Endothelial cell of umbilical vein (primary cell): ENCODE data around the gene REM1. TPM values are rescaled to one million over a fixed set of nuclear protein-coding genes. Genes with fewer than 3 reads are reported as not detected.
"Not testable (repeated sequence)": the region's sequence is repeated elsewhere in the genome, so short reads cannot be mapped to it uniquely, and the experiment has no call there.

ENCODE experiments used
- BruUV-seq: library from RNA; stranded (reverse); fragments of 400-500 nt; replicated peaks from 2 replicates; lab custom pipeline; 2021; lab: Mats Ljungman, UMichigan
- CTCF ChIA-PET: fragments of 300-600, 350-600 bp; sonication (Branson Sonifier 250); formaldehyde crosslinking; loops from one replicate; lab custom pipeline; 2021; ENCODE audit warnings: antibody characterized with exemption, inconsistent platforms; lab: Charles Lee
- POLR2A ChIA-PET: fragments of 300-600, 350-600 bp; sonication (Branson Sonifier 250); formaldehyde crosslinking; loops from one replicate; lab custom pipeline; 2021; ENCODE audit warnings: antibody characterized with exemption, inconsistent platforms; lab: Charles Lee
- DNase-seq: peaks from one replicate; pipeline ENCODE4 v3.0.0-alpha.2; 2011; ENCODE audit warnings: low read depth, low spot score
- FAIRE-seq: peaks from 2 replicates; lab custom pipeline; 2011; peaks lifted over from hg19 to GRCh38; lab: Jason Lieb, UNC
- H2AFZ ChIP-seq: 2 replicates; pipeline ENCODE4 v1.6.0; 2012; ENCODE audit warnings: low read depth, low read length, control low read depth, inconsistent platforms
- H3K27ac ChIP-seq: 2 replicates; pipeline ENCODE4 v1.5.1; 2011; ENCODE audit warnings: low read depth, mild to moderate bottlenecking, control low read depth, low read length, moderate library complexity; ENCODE audit not compliant: insufficient read depth
- H3K27me3 ChIP-seq, 2 experiments: 2 replicates each; pipeline versions ENCODE4 v1.6.0 to v1.6.1; 2011; ENCODE audit warnings: low read length in 2 of 2, mixed read lengths in 1 of 2; ENCODE audit not compliant: control insufficient read depth in 2 of 2, insufficient read depth in 2 of 2
- H3K36me3 ChIP-seq, 2 experiments: 2 replicates in 1 of 2; 3 replicates in 1 of 2; pipeline ENCODE4 v1.5.1; 2011; ENCODE audit warnings: low read length in 2 of 2, mild to moderate bottlenecking in 1 of 2, moderate library complexity in 1 of 2; ENCODE audit not compliant: control insufficient read depth in 2 of 2, insufficient read depth in 2 of 2; ENCODE audit errors: extremely low read depth in 1 of 2
- H3K4me1 ChIP-seq: 3 replicates; pipeline ENCODE4 v1.5.1; 2011; ENCODE audit warnings: mild to moderate bottlenecking, low read length; ENCODE audit not compliant: control insufficient read depth, insufficient read depth; ENCODE audit errors: extremely low read depth
- H3K4me2 ChIP-seq: 2 replicates; pipeline ENCODE4 v1.6.1; 2011; ENCODE audit warnings: low read length, control low read depth, mixed read lengths; ENCODE audit not compliant: insufficient read depth
- H3K4me3 ChIP-seq, 3 experiments: fragments of 200-600 bp in 1 of 3; sonication (generic), shearing (Covaris generic) in 1 of 3; replicated peaks in 1 of 3; 2 replicates each; pipeline ENCODE4 v1.5.1; 2011 to 2016; ENCODE audit warnings: control low read depth in 3 of 3, low read length in 3 of 3, mild to moderate bottlenecking in 2 of 3, inconsistent platforms in 1 of 3, low read depth in 1 of 3, moderate library complexity in 1 of 3; ENCODE audit not compliant: insufficient read depth in 1 of 3
- H3K79me2 ChIP-seq: 2 replicates; pipeline ENCODE4 v1.6.0; 2012; ENCODE audit warnings: low read length, inconsistent platforms; ENCODE audit not compliant: control insufficient read depth, insufficient read depth
- H3K9ac ChIP-seq: replicated peaks from 2 replicates; pipeline ENCODE3; 2011; ENCODE audit warnings: low read length, control low read depth; ENCODE audit not compliant: insufficient read depth; ENCODE audit errors: extremely low read depth
- H3K9me1 ChIP-seq: replicated peaks from 3 replicates; pipeline ENCODE4 v1.6.0; 2011; ENCODE audit warnings: mild to moderate bottlenecking, low read length; ENCODE audit not compliant: control insufficient read depth, insufficient read depth; ENCODE audit errors: extremely low read depth
- H3K9me3 ChIP-seq: replicated peaks from 2 replicates; pipeline ENCODE4 v1.5.1; 2012; ENCODE audit warnings: low read length, inconsistent platforms; ENCODE audit not compliant: control insufficient read depth, insufficient read depth
- H4K20me1 ChIP-seq: replicated peaks from 2 replicates; pipeline ENCODE3; 2011; ENCODE audit warnings: mild to moderate bottlenecking, low read length; ENCODE audit not compliant: control insufficient read depth, insufficient read depth; ENCODE audit errors: extremely low read depth
- CTCF ChIP-seq, 2 donors: IDR thresholded peaks; 1 replicate in 1 of 2; 2 replicates in 1 of 2; pipeline ENCODE4 v1.5.1; 2011; ENCODE audit warnings: low read length in 2 of 2, mild to moderate bottlenecking in 2 of 2, moderate library complexity in 2 of 2, control low read depth in 1 of 2, inconsistent platforms in 1 of 2, low read depth in 1 of 2; ENCODE audit not compliant: insufficient read depth in 1 of 2; ENCODE audit errors: extremely low read depth in 1 of 2
- EZH2 ChIP-seq: IDR thresholded peaks from 2 replicates; pipeline ENCODE4 v1.6.1; 2012; ENCODE audit warnings: borderline replicate concordance, low read depth, mild to moderate bottlenecking, moderate library complexity, low read length, inconsistent platforms; ENCODE audit not compliant: severe bottlenecking
- FOS ChIP-seq: IDR thresholded peaks from 2 replicates; pipeline ENCODE4 v1.6.1; 2011; ENCODE audit warnings: mild to moderate bottlenecking, low read length, moderate library complexity, borderline replicate concordance; ENCODE audit not compliant: insufficient read depth
- GATA2 ChIP-seq: IDR thresholded peaks from 2 replicates; pipeline ENCODE4 v1.7.0; 2011; ENCODE audit warnings: low read depth, mild to moderate bottlenecking, moderate library complexity, mixed read lengths, low read length; ENCODE audit not compliant: insufficient read length, insufficient read depth
- JUN ChIP-seq: IDR thresholded peaks from 2 replicates; pipeline ENCODE4 v1.6.1; 2011; ENCODE audit warnings: borderline replicate concordance, low read depth; ENCODE audit not compliant: insufficient read length, insufficient read depth
- MAX ChIP-seq: IDR thresholded peaks from 2 replicates; pipeline ENCODE4 v1.6.1; 2011; ENCODE audit not compliant: insufficient read depth, insufficient read length
- MYC ChIP-seq: IDR thresholded peaks from one replicate; pipeline ENCODE4 v1.6.1; 2011; ENCODE audit warnings: mild to moderate bottlenecking, low read depth, low read length
- POLR2A ChIP-seq: IDR thresholded peaks from 2 replicates; pipeline ENCODE4 v1.6.1; 2012; ENCODE audit warnings: low read depth, mild to moderate bottlenecking, control low read depth, low read length
- POLR2AphosphoS5 ChIP-seq: IDR thresholded peaks from 2 replicates; pipeline ENCODE4 v1.6.1; 2012; ENCODE audit warnings: low read depth, mild to moderate bottlenecking, control low read depth, low read length, moderate library complexity; ENCODE audit not compliant: insufficient read depth
- dilution Hi-C: fragments of 300-500 bp; cut with MboI; formaldehyde crosslinking; loops from one replicate; pipeline ENCODE4 v1.15.0; 2019; ENCODE audit warnings: low sequenced_read_pairs; ENCODE audit not compliant: extremely low pct_ligation_motif_present
- intact Hi-C: fragments of 100-400 bp; cut with micrococcal nuclease; formaldehyde crosslinking; loops from one replicate; pipeline ENCODE4 v1.10.0; 2022
- polyA plus RNA-seq, 4 experiments: library from polyadenylated mRNA; depleted of rRNA in 3 of 4; stranded (reverse) in 3 of 4; unstranded in 1 of 4; fragments of >200 nt; gene quantifications; 2 replicates each; pipeline versions ENCODE4 v1.2.1 to v1.2.3, GENCODE V29; 2011 to 2012; ENCODE audit warnings: missing spikeins in 1 of 4
- total RNA-seq: library from RNA; stranded (reverse); gene quantifications from 2 replicates; pipeline ENCODE4 v1.2.3, GENCODE V29; 2021

Gene REM1
- total and polyA plus RNA-seq, 2 donors (not counting 3 experiments of a cell fraction or from before 2014, with no cell fraction given) = 0.14 TPM; not detected in 1

- H3K36me3 ChIP-seq, H4K20me1 ChIP-seq, H3K9me1 ChIP-seq, POLR2A ChIA-PET, CTCF ChIA-PET, H3K79me2 ChIP-seq, H2AFZ ChIP-seq, BruUV-seq, DNase-seq, FAIRE-seq, H3K4me2 ChIP-seq, H3K4me1 ChIP-seq, H3K9ac ChIP-seq, H3K27ac ChIP-seq, H3K4me3 ChIP-seq, H3K9me3 ChIP-seq, dilution Hi-C loops, H3K27me3 ChIP-seq, intact Hi-C loops: not testable (repeated sequence)
Measured at GRCh38 chr20:31427576-31427975, 47.5 kb upstream of the REM1 start.

GRCh38 chr20:31430568-31431115 lies 44.4 kb upstream of the REM1 start:
- POLR2A ChIA-PET = no interaction called here
- dilution Hi-C loops (no loop called here), intact Hi-C loops (no loop called here)

More at GRCh38 chr20:31430568-31431115, 44.4 kb upstream of the REM1 start:
- H4K20me1 ChIP-seq = no peaks in the 10 kb centered on the region
- no peak overlapping the region for H3K9ac ChIP-seq
- FAIRE-seq = no peak
- H3K9me1 ChIP-seq = no peaks in the 10 kb centered on the region
- DNase-seq = no peak
- no peak overlapping the region for H3K27ac ChIP-seq
- H3K4me1 ChIP-seq = no peaks in the 10 kb centered on the region
- H3K27me3 ChIP-seq = no peaks in the 10 kb centered on the region
- TF ChIP-seq MYC = no peak
- no peak for TF ChIP-seq JUN
- no peak for TF ChIP-seq CTCF (IDR thresholded peaks at IDR 0.05; ENCODE audit: extremely low read depth in 1 of 2, insufficient read depth in 1 of 2, low read depth in 1 of 2, low read length in 2 of 2)
- no peak for TF ChIP-seq GATA2
- TF ChIP-seq POLR2A = no peak
- TF ChIP-seq MAX = no peak
- no peak for TF ChIP-seq EZH2
- TF ChIP-seq POLR2AphosphoS5 = no peak
- no peak for TF ChIP-seq FOS
- no peaks in the 10 kb centered on the region for H3K36me3 ChIP-seq
- no TSS peak for BruUV-seq
- CTCF ChIA-PET = interaction anchor here (1.4 kb wide), 1 partner anchor 73 kb away, joined by 7 read pairs; no protein-coding TSS in a partner anchor
- H3K4me3 ChIP-seq = no peak overlapping the region
- no peak overlapping the region for H3K4me2 ChIP-seq
- no peaks in the 10 kb centered on the region for H3K79me2 ChIP-seq
- H2AFZ ChIP-seq = no peak overlapping the region
- no peaks in the 10 kb centered on the region for H3K9me3 ChIP-seq
